Activated CD8-positive, alpha-beta memory T cell treated with anti-CD3 and anti-CD28 coated beads, Interleukin-2, amount 50 U/mL, for 24 hours (primary cell): Measurements from ENCODE around the gene BTBD19.
"Not testable (repeated sequence)": the region's sequence is repeated elsewhere in the genome, so short reads cannot be mapped to it uniquely, and the experiment has no call there.

Experiments used
- DNase-seq: peaks from one replicate; pipeline ENCODE4 v3.0.0-alpha.2; 2020; ENCODE audit errors: extremely low read depth

Gene BTBD19

GRCh38 chr1:44828003-44828651, 19.8 kb downstream of the BTBD19 start:
- DNase-seq: no peak

GRCh38 chr1:44828841-44829440, 20.6 kb downstream of the BTBD19 start:
- no peak for DNase-seq

GRCh38 chr1:44829506-44830384, 21.4 kb downstream of the BTBD19 start:
- DNase-seq: no peak

- no peak for DNase-seq
These were observed 22.6 kb downstream of the BTBD19 start for GRCh38 chr1:44830900-44831304.

GRCh38 chr1:44831516-44831915, 23.2 kb downstream of the BTBD19 start:
- DNase-seq: no peak

- DNase-seq: no peak
These were observed 23.9 kb downstream of the BTBD19 start for GRCh38 chr1:44832056-44832705.

- DNase-seq: no peak
These were observed 26.0 kb downstream of the BTBD19 start for GRCh38 chr1:44834328-44834727.

- DNase-seq: peak; percentile 72
These were observed 27.7 kb downstream of the BTBD19 start for GRCh38 chr1:44835738-44836675.

GRCh38 chr1:44838294-44838693, 30.0 kb downstream of the BTBD19 start:
- not testable (repeated sequence) for DNase-seq

- no peak for DNase-seq
These were observed 31.3 kb downstream of the BTBD19 start for GRCh38 chr1:44839576-44839975.

GRCh38 chr1:44842486-44842861, 34.2 kb downstream of the BTBD19 start:
- DNase-seq: no peak

- DNase-seq: no peak
These were observed 34.7 kb downstream of the BTBD19 start, which contains the start of gene PTCH2 for GRCh38 chr1:44842862-44843655. Gene PTCH2 (minus strand): TSS chr1:44843253. CDS start chr1:44842932, 321 bp downstream.

GRCh38 chr1:44846985-44847384, 38.7 kb downstream of the BTBD19 start:
- no peak for DNase-seq

- no peak for DNase-seq
These were observed 39.5 kb downstream of the BTBD19 start for GRCh38 chr1:44847845-44848244.

GRCh38 chr1:44848456-44849181, 40.3 kb downstream of the BTBD19 start:
- DNase-seq: no peak

- no peak for DNase-seq
These were observed 41.3 kb downstream of the BTBD19 start for GRCh38 chr1:44849575-44850132.

- DNase-seq: no peak
These were observed 43.0 kb downstream of the BTBD19 start for GRCh38 chr1:44851308-44851707.

- no peak for DNase-seq
These were observed 44.9 kb downstream of the BTBD19 start for GRCh38 chr1:44853201-44853600.

GRCh38 chr1:44854970-44855369, 46.6 kb downstream of the BTBD19 start:
- DNase-seq: no peak
